Measurements from ENCODE around the gene UNC5C.

Gene UNC5C

DNA sequence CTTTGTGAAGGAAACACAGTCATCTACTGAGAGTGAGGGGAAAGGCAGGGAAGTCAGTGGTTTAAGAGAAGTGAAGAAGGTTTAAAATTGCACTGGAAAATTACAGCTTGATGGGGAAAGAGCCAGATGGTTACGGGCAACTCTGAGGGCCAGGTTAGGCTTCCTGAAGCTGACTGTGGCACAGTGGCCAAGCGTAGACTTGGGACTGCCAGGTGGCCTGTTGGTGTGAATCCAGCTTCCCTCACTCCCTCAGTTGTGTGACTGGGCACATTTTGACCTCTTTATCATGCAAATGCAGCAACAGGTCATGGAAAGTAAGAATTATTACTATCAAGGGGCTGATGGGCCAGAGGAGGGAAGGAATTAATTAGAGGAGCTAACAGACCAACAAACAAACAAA, 390.1 kb downstream of the UNC5C start:
- no peak overlapping the region for H2BK15ac ChIP-seq (replicated peaks; ENCODE audit: low read depth)
- H3K4me3 ChIP-seq (ENCODE audit: low read length), result no peak overlapping the region
- no peak overlapping the region for H3K18ac ChIP-seq (ENCODE audit: low read length)
- no peak overlapping the region for H4K5ac ChIP-seq (ENCODE audit: low read length)
- H3K27me3 ChIP-seq (ENCODE audit: insufficient read depth, low read length, poor library complexity), result no peaks in the 10 kb centered on the region
- no peak overlapping the region for H3K23ac ChIP-seq (ENCODE audit: low read length)
- H3K27ac ChIP-seq (ENCODE audit: low read depth, low read length), result no peak overlapping the region
- H3K79me1 ChIP-seq (ENCODE audit: low read length), result no peaks in the 10 kb centered on the region
- H4K8ac ChIP-seq (ENCODE audit: low read depth, low read length), result no peak overlapping the region
- no peak overlapping the region for H3K56ac ChIP-seq (ENCODE audit: low read length)
- no peak overlapping the region for H2AK5ac ChIP-seq (ENCODE audit: low read length)
- H3K4me2 ChIP-seq (ENCODE audit: low read length), result no peak overlapping the region
- no peaks in the 10 kb centered on the region for H3K36me3 ChIP-seq (ENCODE audit: control insufficient read depth, insufficient read depth, low read length)
- H3K79me2 ChIP-seq (ENCODE audit: control insufficient read depth, insufficient read depth, low read length), result no peaks in the 10 kb centered on the region
- peaks cover 6% of the 10 kb centered on the region for H3K4me1 ChIP-seq (ENCODE audit: control insufficient read depth, low read depth, low read length)
- DNase-seq, result no peak
- H3K9ac ChIP-seq (ENCODE audit: low read length), result no peak overlapping the region
- no CpG with 5 or more reads among the region's 2 CpGs for WGBS (ENCODE audit: extremely low coverage, insufficient coverage, low lambda C conversion rate)
- no peak overlapping the region for H2BK120ac ChIP-seq (ENCODE audit: low read depth, low read length)
- no peak overlapping the region for H3K4ac ChIP-seq (ENCODE audit: low read depth, low read length)
- H2BK5ac ChIP-seq (ENCODE audit: low read length), result no peak overlapping the region

DNA sequence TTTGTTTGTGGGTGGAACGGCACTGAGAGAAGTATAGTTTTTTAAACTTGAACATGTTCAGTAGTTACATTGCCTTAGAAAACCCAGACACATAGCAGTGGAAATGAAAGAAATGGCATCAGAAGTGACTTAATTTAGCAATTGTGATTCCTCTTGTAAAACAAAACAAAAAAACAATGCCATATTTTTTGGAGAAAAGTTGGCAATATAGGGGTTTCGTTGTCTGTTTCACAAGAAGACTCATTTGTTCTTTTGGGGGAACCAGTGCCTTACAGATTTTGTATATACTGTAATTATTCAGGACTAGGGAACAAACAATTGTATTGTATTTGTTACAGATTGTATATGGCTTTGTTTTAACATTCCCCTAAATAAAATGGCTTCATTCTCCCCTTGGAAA, 390.7 kb downstream of the UNC5C start:
- H3K23ac ChIP-seq (ENCODE audit: low read length), result no peak overlapping the region
- no peak overlapping the region for H2BK120ac ChIP-seq (ENCODE audit: low read depth, low read length)
- H3K9ac ChIP-seq (ENCODE audit: low read length), result no peak overlapping the region
- no peaks in the 10 kb centered on the region for H3K27me3 ChIP-seq (ENCODE audit: insufficient read depth, low read length, poor library complexity)
- H2BK5ac ChIP-seq (ENCODE audit: low read length), result no peak overlapping the region
- H3K27ac ChIP-seq (ENCODE audit: low read depth, low read length), result no peak overlapping the region
- WGBS (ENCODE audit: extremely low coverage, insufficient coverage, low lambda C conversion rate), result no CpG with 5 or more reads among the region's 2 CpGs
- H3K4ac ChIP-seq (ENCODE audit: low read depth, low read length), result no peak overlapping the region
- H4K5ac ChIP-seq (ENCODE audit: low read length), result no peak overlapping the region
- H3K4me1 ChIP-seq (ENCODE audit: control insufficient read depth, low read depth, low read length), result peaks cover 6% of the 10 kb centered on the region
- H3K79me2 ChIP-seq (ENCODE audit: control insufficient read depth, insufficient read depth, low read length), result no peaks in the 10 kb centered on the region
- H2AK5ac ChIP-seq (ENCODE audit: low read length), result no peak overlapping the region
- no peak overlapping the region for H3K4me3 ChIP-seq (ENCODE audit: low read length)
- H3K4me2 ChIP-seq (ENCODE audit: low read length), result no peak overlapping the region
- no peak for DNase-seq
- no peak overlapping the region for H3K18ac ChIP-seq (ENCODE audit: low read length)
- H4K8ac ChIP-seq (ENCODE audit: low read depth, low read length), result no peak overlapping the region
- no peaks in the 10 kb centered on the region for H3K36me3 ChIP-seq (ENCODE audit: control insufficient read depth, insufficient read depth, low read length)
- H2BK15ac ChIP-seq (replicated peaks; ENCODE audit: low read depth), result no peak overlapping the region
- no peaks in the 10 kb centered on the region for H3K79me1 ChIP-seq (ENCODE audit: low read length)
- H3K56ac ChIP-seq (ENCODE audit: low read length), result no peak overlapping the region

GRCh38 chr4:95157596-95157995, 391.2 kb downstream of the UNC5C start:
- H2BK120ac ChIP-seq (ENCODE audit: low read depth, low read length), result no peak overlapping the region
- no peak overlapping the region for H2BK5ac ChIP-seq (ENCODE audit: low read length)
- no peaks in the 10 kb centered on the region for H3K36me3 ChIP-seq (ENCODE audit: control insufficient read depth, insufficient read depth, low read length)
- no peak for DNase-seq
- no peaks in the 10 kb centered on the region for H3K27me3 ChIP-seq (ENCODE audit: insufficient read depth, low read length, poor library complexity)
- H3K18ac ChIP-seq (ENCODE audit: low read length), result no peak overlapping the region
- H4K8ac ChIP-seq (ENCODE audit: low read depth, low read length), result no peak overlapping the region
- no peaks in the 10 kb centered on the region for H3K79me2 ChIP-seq (ENCODE audit: control insufficient read depth, insufficient read depth, low read length)
- H3K4me3 ChIP-seq (ENCODE audit: low read length), result no peak overlapping the region
- no peak overlapping the region for H2AK5ac ChIP-seq (ENCODE audit: low read length)
- H3K9ac ChIP-seq (ENCODE audit: low read length), result no peak overlapping the region
- H2BK15ac ChIP-seq (replicated peaks; ENCODE audit: low read depth), result no peak overlapping the region
- no peak overlapping the region for H4K5ac ChIP-seq (ENCODE audit: low read length)
- H3K4me2 ChIP-seq (ENCODE audit: low read length), result no peak overlapping the region
- H3K27ac ChIP-seq (ENCODE audit: low read depth, low read length), result no peak overlapping the region
- peaks cover 6% of the 10 kb centered on the region for H3K4me1 ChIP-seq (ENCODE audit: control insufficient read depth, low read depth, low read length)
- no peak overlapping the region for H3K56ac ChIP-seq (ENCODE audit: low read length)
- H3K4ac ChIP-seq (ENCODE audit: low read depth, low read length), result no peak overlapping the region
- H3K23ac ChIP-seq (ENCODE audit: low read length), result no peak overlapping the region
- H3K79me1 ChIP-seq (ENCODE audit: low read length), result no peaks in the 10 kb centered on the region

DNA sequence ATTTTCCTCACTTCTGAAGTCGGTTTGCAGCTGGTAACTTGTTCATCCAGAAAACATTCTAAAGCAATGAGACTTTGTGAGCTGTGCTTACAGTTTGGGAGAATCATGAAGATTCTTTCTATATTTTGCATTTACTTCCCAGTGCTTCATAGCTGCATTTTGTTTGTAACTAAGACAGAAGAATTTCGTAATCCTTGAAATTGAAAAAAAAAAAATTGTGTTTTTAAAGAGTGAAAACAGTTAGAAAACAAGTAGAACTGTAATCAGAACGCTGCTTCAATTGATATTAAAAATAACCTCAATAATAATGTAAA, 392.4 kb downstream of the UNC5C start:
- Histone ChIP-seq H3K36me3 (ENCODE audit: control insufficient read depth, insufficient read depth, low read length) (no peaks in the 10 kb centered on the region), H3K9ac (ENCODE audit: low read length) (no peak overlapping the region), H4K8ac (ENCODE audit: low read depth, low read length) (no peak overlapping the region), H3K56ac (ENCODE audit: low read length) (no peak overlapping the region), H3K4me1 (ENCODE audit: control insufficient read depth, low read depth, low read length) (peaks cover 1% of the 10 kb centered on the region), H3K4ac (ENCODE audit: low read depth, low read length) (no peak overlapping the region), H3K27ac (ENCODE audit: low read depth, low read length) (no peak overlapping the region), H2BK5ac (ENCODE audit: low read length) (no peak overlapping the region), H3K79me1 (ENCODE audit: low read length) (no peaks in the 10 kb centered on the region), H3K4me2 (ENCODE audit: low read length) (no peak overlapping the region), H3K18ac (ENCODE audit: low read length) (no peak overlapping the region), H2BK120ac (ENCODE audit: low read depth, low read length) (no peak overlapping the region), H2BK15ac (replicated peaks; ENCODE audit: low read depth) (no peak overlapping the region), H4K5ac (ENCODE audit: low read length) (no peak overlapping the region), H2AK5ac (ENCODE audit: low read length) (no peak overlapping the region), H3K27me3 (ENCODE audit: insufficient read depth, low read length, poor library complexity) (no peaks in the 10 kb centered on the region), H3K4me3 (ENCODE audit: low read length) (no peak overlapping the region), H3K23ac (ENCODE audit: low read length) (no peak overlapping the region), H3K79me2 (ENCODE audit: control insufficient read depth, insufficient read depth, low read length) (no peaks in the 10 kb centered on the region)
- no CpG with 5 or more reads among the region's 3 CpGs for WGBS (ENCODE audit: extremely low coverage, insufficient coverage, low lambda C conversion rate)
- no peak for DNase-seq

DNA sequence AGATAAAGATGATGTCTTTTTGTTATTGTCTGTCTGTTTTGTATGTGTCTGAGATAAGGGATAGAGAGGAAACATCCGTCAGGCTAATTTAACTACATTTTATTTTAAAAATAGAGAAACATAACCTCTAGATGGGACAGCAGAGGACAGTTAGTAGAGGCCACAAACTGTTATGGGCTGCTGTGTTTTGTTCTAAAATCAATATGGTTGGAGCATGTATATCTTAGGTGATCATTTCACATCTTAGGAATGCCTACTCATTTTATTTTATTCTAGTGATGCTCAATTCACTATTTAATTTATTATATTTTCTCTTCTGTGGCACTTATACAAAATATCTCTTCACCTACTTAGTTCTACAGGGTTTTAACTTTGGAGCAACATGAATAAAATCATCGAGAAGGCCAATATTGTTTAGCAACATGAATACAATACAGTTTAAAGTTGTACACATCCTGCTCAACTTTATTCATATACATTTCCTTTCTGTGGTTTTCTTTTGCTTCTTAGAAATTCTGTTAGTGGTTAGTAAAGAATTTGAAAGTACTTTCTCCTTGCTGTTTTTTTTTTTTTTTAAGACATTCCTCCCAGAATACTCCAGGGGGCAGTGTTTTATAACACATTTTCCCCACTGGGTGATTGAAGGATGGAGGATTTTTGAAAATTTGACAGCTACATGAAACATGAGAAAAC, 392.9 kb downstream of the UNC5C start:
- Histone ChIP-seq H3K4me2 (ENCODE audit: low read length) (no peak overlapping the region), H3K4me1 (ENCODE audit: control insufficient read depth, low read depth, low read length) (no peaks in the 10 kb centered on the region), H3K18ac (ENCODE audit: low read length) (no peak overlapping the region), H3K36me3 (ENCODE audit: control insufficient read depth, insufficient read depth, low read length) (no peaks in the 10 kb centered on the region), H3K4ac (ENCODE audit: low read depth, low read length) (no peak overlapping the region), H4K5ac (ENCODE audit: low read length) (no peak overlapping the region), H2BK120ac (ENCODE audit: low read depth, low read length) (no peak overlapping the region), H3K23ac (ENCODE audit: low read length) (no peak overlapping the region), H3K27ac (ENCODE audit: low read depth, low read length) (no peak overlapping the region), H3K27me3 (ENCODE audit: insufficient read depth, low read length, poor library complexity) (no peaks in the 10 kb centered on the region), H2AK5ac (ENCODE audit: low read length) (no peak overlapping the region), H3K79me2 (ENCODE audit: control insufficient read depth, insufficient read depth, low read length) (no peaks in the 10 kb centered on the region), H3K79me1 (ENCODE audit: low read length) (no peaks in the 10 kb centered on the region), H2BK5ac (ENCODE audit: low read length) (no peak overlapping the region), H3K9ac (ENCODE audit: low read length) (no peak overlapping the region), H4K8ac (ENCODE audit: low read depth, low read length) (no peak overlapping the region), H3K56ac (ENCODE audit: low read length) (no peak overlapping the region), H2BK15ac (replicated peaks; ENCODE audit: low read depth) (no peak overlapping the region), H3K4me3 (ENCODE audit: low read length) (no peak overlapping the region)
- WGBS (ENCODE audit: extremely low coverage, insufficient coverage, low lambda C conversion rate), result no CpG with 5 or more reads among the region's 2 CpGs
- DNase-seq, result peak; percentile 44

DNA sequence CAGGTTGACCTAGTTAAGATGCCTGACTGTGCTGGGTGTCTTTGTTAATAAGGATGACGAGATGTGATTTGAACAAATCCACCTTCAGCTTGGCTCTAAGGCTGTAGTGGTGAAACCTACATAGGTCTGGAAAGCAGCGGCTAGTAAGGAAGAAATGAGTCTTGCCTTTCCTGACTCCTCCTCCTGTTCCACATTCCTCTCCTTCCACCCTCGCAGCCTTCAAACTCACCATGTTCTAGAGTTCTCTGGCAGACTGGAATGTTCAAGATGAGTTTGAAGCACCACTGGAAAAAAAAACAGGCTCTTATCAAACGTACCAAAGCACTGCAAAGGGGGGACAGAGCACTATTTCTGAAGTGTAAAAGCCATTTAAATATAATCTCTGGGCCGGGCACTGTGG, 395.6 kb downstream of the UNC5C start:
- H2BK15ac ChIP-seq (replicated peaks; ENCODE audit: low read depth), result no peak overlapping the region
- H2BK120ac ChIP-seq (ENCODE audit: low read depth, low read length), result no peak overlapping the region
- no peak overlapping the region for H3K4ac ChIP-seq (ENCODE audit: low read depth, low read length)
- H2BK5ac ChIP-seq (ENCODE audit: low read length), result no peak overlapping the region
- no peaks in the 10 kb centered on the region for H3K79me1 ChIP-seq (ENCODE audit: low read length)
- H3K4me3 ChIP-seq (ENCODE audit: low read length), result no peak overlapping the region
- H3K23ac ChIP-seq (ENCODE audit: low read length), result no peak overlapping the region
- no peaks in the 10 kb centered on the region for H3K4me1 ChIP-seq (ENCODE audit: control insufficient read depth, low read depth, low read length)
- no peak for DNase-seq
- no peaks in the 10 kb centered on the region for H3K27me3 ChIP-seq (ENCODE audit: insufficient read depth, low read length, poor library complexity)
- H3K9ac ChIP-seq (ENCODE audit: low read length), result no peak overlapping the region
- no peaks in the 10 kb centered on the region for H3K36me3 ChIP-seq (ENCODE audit: control insufficient read depth, insufficient read depth, low read length)
- H3K56ac ChIP-seq (ENCODE audit: low read length), result no peak overlapping the region
- no peak overlapping the region for H4K5ac ChIP-seq (ENCODE audit: low read length)
- no peak overlapping the region for H2AK5ac ChIP-seq (ENCODE audit: low read length)
- no peak overlapping the region for H3K4me2 ChIP-seq (ENCODE audit: low read length)
- no peak overlapping the region for H3K18ac ChIP-seq (ENCODE audit: low read length)
- H3K27ac ChIP-seq (ENCODE audit: low read depth, low read length), result no peak overlapping the region
- no CpG with 5 or more reads among the region's 5 CpGs for whole genome bisulfite sequencing (ENCODE audit: extremely low coverage, insufficient coverage, low lambda C conversion rate)
- H4K8ac ChIP-seq (ENCODE audit: low read depth, low read length), result no peak overlapping the region
- H3K79me2 ChIP-seq (ENCODE audit: control insufficient read depth, insufficient read depth, low read length), result no peaks in the 10 kb centered on the region

Data from mesendoderm (in vitro differentiated cells).